K562 (cell line): ENCODE measurements around the gene SRGAP2B. TPM values are rescaled to one million over a fixed set of nuclear protein-coding genes. Genes with fewer than 3 reads are reported as not detected.
"Not testable (repeated sequence)": the region's sequence is repeated elsewhere in the genome, so short reads cannot be mapped to it uniquely, and the experiment has no call there.

ENCODE experiments used
- ATAC-seq: fragments of 200-7000 bp; cut with Tn5 transposase; 3 replicates; pipeline ENCODE4 v1.9.1; 2020; ENCODE audit warnings: moderate library complexity
- BruUV-seq: library from RNA; stranded (reverse); fragments of 400-500 nt; replicated peaks from 2 replicates; lab custom pipeline; 2021; lab: Mats Ljungman, UMichigan
- CTCF ChIA-PET: fragments of 300-600 bp; formaldehyde crosslinking; extraction: SDS; loops from one replicate; lab custom pipeline; 2021; ENCODE audit warnings: low intra/inter-chr PET ratio; lab: Yijun Ruan, JAX
- POLR2A ChIA-PET: fragments of 300-600, 350-650 bp; sonication (Branson Sonifier 250); formaldehyde crosslinking; extraction: SDS; loops from one replicate; lab custom pipeline; 2021; ENCODE audit warnings: antibody characterized with exemption, inconsistent platforms; lab: Yijun Ruan, JAX
- DNase-seq, 4 experiments: peaks; one replicate each; pipeline versions ENCODE4 v3.0.0 to v3.0.0-alpha.2; 2011 to 2018; ENCODE audit warnings: low spot score in 3 of 4, mixed read lengths in 3 of 4; ENCODE audit errors: extremely low read depth in 1 of 4
- FAIRE-seq: peaks from 2 replicates; lab custom pipeline; 2011; peaks lifted over from hg19 to GRCh38; lab: Jason Lieb, UNC
- H2AFZ ChIP-seq: 2 replicates; pipeline ENCODE4 v1.6.0; 2011; ENCODE audit warnings: low read depth, low read length, control low read depth, inconsistent platforms
- H3K27ac ChIP-seq: fragments of 200-600 bp; 3 replicates; pipeline ENCODE4 v1.8.0; 2011; ENCODE audit warnings: low read depth, mild to moderate bottlenecking, control low read depth, inconsistent platforms, low read length, moderate library complexity, mixed read lengths; ENCODE audit errors: extremely low read depth
- H3K27me3 ChIP-seq, 2 experiments: fragments of 300-600 bp in 1 of 2; 2 replicates in 1 of 2; 3 replicates in 1 of 2; pipeline versions ENCODE4 v1.6.0 to v1.8.0; 2011; ENCODE audit warnings: inconsistent platforms in 2 of 2, low read length in 2 of 2, mild to moderate bottlenecking in 1 of 2, mixed read lengths in 1 of 2, moderate library complexity in 1 of 2; ENCODE audit not compliant: control insufficient read depth in 2 of 2, insufficient read depth in 2 of 2
- H3K36me3 ChIP-seq: fragments of 300-600 bp; 3 replicates; pipeline ENCODE4 v1.8.0; 2011; ENCODE audit warnings: mild to moderate bottlenecking, low read length, inconsistent platforms; ENCODE audit not compliant: control insufficient read depth, insufficient read depth
- H3K4me1 ChIP-seq, 2 experiments: fragments of 200-600 bp in 1 of 2; replicated peaks in 1 of 2; 2 replicates in 1 of 2; 3 replicates in 1 of 2; pipeline versions ENCODE4 v1.5.1 to v1.8.0; 2011; ENCODE audit warnings: inconsistent platforms in 2 of 2, low read length in 2 of 2, mild to moderate bottlenecking in 1 of 2, mixed read lengths in 1 of 2, moderate library complexity in 1 of 2; ENCODE audit not compliant: control insufficient read depth in 2 of 2, insufficient read depth in 2 of 2
- H3K4me2 ChIP-seq: 2 replicates; pipeline ENCODE4 v1.6.1; 2011; ENCODE audit warnings: low read length, control low read depth, inconsistent platforms, mixed read lengths; ENCODE audit not compliant: insufficient read depth
- H3K4me3 ChIP-seq: fragments of 200-600 bp; sonication (generic), shearing (Covaris generic); 2 replicates; pipeline ENCODE4 v1.5.1; 2016; ENCODE audit warnings: control low read depth, inconsistent platforms
- H3K79me2 ChIP-seq: fragments of 200-600 bp; 3 replicates; pipeline ENCODE4 v1.8.0; 2011; ENCODE audit warnings: low read length, inconsistent platforms; ENCODE audit not compliant: control insufficient read depth, insufficient read depth
- H3K9ac ChIP-seq, 2 experiments: 2 replicates each; pipeline versions ENCODE4 v1.6.0 to v1.6.1; 2011; ENCODE audit warnings: low read depth in 2 of 2, low read length in 2 of 2, control low read depth in 1 of 2, inconsistent platforms in 1 of 2, mild to moderate bottlenecking in 1 of 2, mixed read lengths in 1 of 2; ENCODE audit not compliant: insufficient read depth in 1 of 2
- H3K9me1 ChIP-seq: one replicate; pipeline ENCODE4 v1.6.0; 2011; ENCODE audit warnings: inconsistent platforms, mild to moderate bottlenecking, low read length, moderate library complexity; ENCODE audit not compliant: control insufficient read depth, insufficient read depth
- H3K9me3 ChIP-seq: replicated peaks from 2 replicates; pipeline ENCODE4 v1.5.1; 2011; ENCODE audit warnings: low read depth, low read length, inconsistent platforms; ENCODE audit not compliant: control insufficient read depth, insufficient read depth
- H4K20me1 ChIP-seq: replicated peaks from 2 replicates; pipeline ENCODE4 v1.6.1; 2011; ENCODE audit warnings: low read length, inconsistent platforms, mixed read lengths; ENCODE audit not compliant: control insufficient read depth, insufficient read depth
- WGBS: fragments of 100-300 bp; shearing (Covaris generic); methylation state at CpG from one replicate; pipeline ENCODE4 v1.1.6; 2016; ENCODE audit warnings: low coverage, mixed read lengths; ENCODE audit not compliant: insufficient coverage; ENCODE audit errors: missing lambda C conversion rate; 5-methylcytosine and 5-hydroxymethylcytosine counted together
- in situ Hi-C: fragments of 300-500 bp; cut with MboI; formaldehyde crosslinking; loops from 4 replicates; pipeline ENCODE4 v1.15.0; 2018; ENCODE audit warnings: inconsistent platforms, mixed read lengths
- intact Hi-C: fragments of 100-400 bp; cut with micrococcal nuclease; formaldehyde crosslinking; loops from 2 replicates; pipeline ENCODE4 v1.14.2; 2022
- polyA plus RNA-seq, 8 experiments: library from polyadenylated mRNA; depleted of rRNA in 4 of 8; stranded (reverse) in 5 of 8; unstranded in 3 of 8; fragments of >200 nt; fragmentation: Nextera tagmentation in 2 of 8; fragmentation: Illumina TruSeq in 1 of 8; extraction: Ambion mirVana in 2 of 8; extraction: Trizol in 1 of 8; gene quantifications; 2 replicates each; pipeline versions ENCODE4 v1.2.1 to v1.2.3, GENCODE V29; 2011 to 2014; ENCODE audit warnings: inconsistent platforms in 1 of 8, missing spikeins in 1 of 8
- total RNA-seq, 7 experiments: library from RNA; depleted of rRNA in 6 of 7; stranded (reverse); fragments of >200 nt in 6 of 7; fragmentation: Illumina TruSeq in 2 of 7; extraction: Trizol in 2 of 7; gene quantifications; 2 replicates each; pipeline versions ENCODE4 v1.2.1 to v1.2.3, GENCODE V29; 2011 to 2021; ENCODE audit warnings: low replicate concordance in 1 of 7

The SRGAP2B gene
- total and polyA plus RNA-seq, 9 of the 15 experiments (the other 6 are each of a cell fraction or from before 2014, with no cell fraction given), result 2.5 to 17.6 (median 4.0) TPM

DNA sequence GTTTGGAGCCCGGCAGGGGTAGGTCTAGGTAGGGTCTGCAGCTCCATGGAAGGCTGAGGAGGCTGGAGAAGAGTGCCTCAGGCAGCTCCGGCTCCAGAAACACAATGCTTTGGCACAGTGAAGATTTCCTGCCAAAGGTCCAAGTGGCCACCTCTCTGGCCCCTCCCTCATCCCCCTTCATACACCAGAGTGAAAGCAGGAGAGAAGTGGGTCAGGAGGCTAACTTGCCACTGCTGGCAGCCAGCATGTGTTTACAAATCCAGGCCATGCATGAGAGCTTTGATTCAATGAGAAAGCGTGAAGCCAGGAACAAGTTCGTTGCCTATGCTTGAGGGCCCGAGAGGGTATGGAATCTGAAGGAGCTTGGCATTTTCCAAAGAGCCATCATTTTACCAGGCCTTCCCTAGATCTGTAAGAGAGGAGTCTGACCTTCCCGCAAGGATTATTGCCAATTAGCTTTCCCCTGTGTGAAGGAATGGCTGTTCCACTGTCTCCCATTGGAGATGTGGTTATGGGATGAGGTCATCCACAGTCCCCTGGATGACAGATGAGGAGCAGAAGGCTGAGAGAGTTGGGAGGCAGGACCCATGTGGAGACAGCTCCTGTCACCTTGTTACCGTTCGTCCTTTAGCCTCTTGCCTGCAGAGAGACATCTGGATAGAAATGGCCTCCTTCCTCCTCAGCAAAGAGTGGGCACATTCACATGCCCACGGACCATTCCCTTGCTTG lies 201.3 kb downstream of the SRGAP2B start:
- H3K4me2 ChIP-seq, CTCF ChIA-PET, DNase-seq, H3K9me3 ChIP-seq, H3K27ac ChIP-seq, H3K9ac ChIP-seq, POLR2A ChIA-PET, ATAC-seq, in situ Hi-C loops, intact Hi-C loops, BruUV-seq, H3K36me3 ChIP-seq, H2AFZ ChIP-seq, H3K79me2 ChIP-seq, H4K20me1 ChIP-seq, H3K4me3 ChIP-seq, H3K27me3 ChIP-seq, FAIRE-seq, H3K4me1 ChIP-seq, H3K9me1 ChIP-seq: not testable (repeated sequence)
- 88% methylated on average over 3 of the region's 9 CpGs for WGBS

DNA sequence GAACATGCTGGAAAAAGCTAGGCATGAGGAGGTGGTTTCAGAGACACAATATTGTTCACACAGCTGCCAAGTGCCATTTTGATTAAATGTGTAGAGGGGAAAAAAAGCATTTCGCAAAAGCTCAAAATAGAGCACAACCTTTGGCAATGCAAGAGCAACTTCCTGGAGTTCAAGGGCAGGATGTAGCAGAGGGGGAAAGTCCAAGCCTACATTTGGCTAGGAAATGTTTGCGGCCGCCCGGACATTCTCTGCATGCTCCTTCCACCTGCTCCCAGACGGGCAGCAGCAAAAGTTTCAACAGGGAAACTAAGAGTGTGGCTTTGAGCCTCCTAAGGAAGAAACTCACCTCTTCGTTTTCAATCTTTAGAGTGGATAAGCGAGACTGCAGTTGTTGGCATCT lies 202.1 kb downstream of the SRGAP2B start:
- POLR2A ChIA-PET, FAIRE-seq, CTCF ChIA-PET, H3K79me2 ChIP-seq, H3K9me1 ChIP-seq, H3K27me3 ChIP-seq, H3K4me1 ChIP-seq, H3K9me3 ChIP-seq, H2AFZ ChIP-seq, H3K27ac ChIP-seq, intact Hi-C loops, H3K4me2 ChIP-seq, H4K20me1 ChIP-seq, in situ Hi-C loops, BruUV-seq, ATAC-seq, DNase-seq, H3K36me3 ChIP-seq, H3K4me3 ChIP-seq, H3K9ac ChIP-seq: not testable (repeated sequence)
- WGBS, result no CpG with 5 or more reads among the region's 7 CpGs

DNA sequence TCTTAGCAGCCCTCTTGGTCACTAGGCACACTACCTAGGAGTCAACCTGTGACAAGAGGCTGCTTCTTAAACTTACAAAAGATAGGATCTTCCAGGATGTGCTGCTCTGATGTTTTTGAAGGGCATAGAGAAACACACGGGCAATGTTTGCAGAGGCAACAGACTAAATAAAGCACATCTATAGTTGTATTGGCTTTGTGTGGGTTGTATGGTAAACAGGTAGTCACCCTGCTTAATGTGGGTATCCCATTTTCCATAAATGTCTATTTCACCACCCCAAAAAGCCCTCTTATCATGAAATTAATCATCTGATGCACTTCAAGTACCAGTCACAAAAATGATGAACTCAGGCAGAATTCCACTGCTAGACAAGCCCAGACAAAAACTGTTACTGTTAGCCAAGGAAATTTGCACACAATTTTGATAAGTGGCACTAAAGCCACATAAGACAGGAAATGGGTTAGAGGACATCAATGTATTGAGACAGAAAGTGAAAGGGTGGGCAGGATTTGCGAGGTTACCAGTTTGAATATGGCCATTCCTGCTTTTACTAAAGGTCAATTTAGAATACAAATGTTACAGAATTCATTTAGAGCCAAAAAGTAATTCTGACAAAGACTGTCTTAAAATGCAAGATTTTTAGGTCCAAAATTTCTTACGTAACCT lies 205.5 kb downstream of the SRGAP2B start:
- FAIRE-seq, H4K20me1 ChIP-seq, DNase-seq, POLR2A ChIA-PET, H3K9me3 ChIP-seq, ATAC-seq, BruUV-seq, H2AFZ ChIP-seq, H3K4me1 ChIP-seq, H3K9me1 ChIP-seq, intact Hi-C loops, H3K4me2 ChIP-seq, H3K27ac ChIP-seq, H3K4me3 ChIP-seq, H3K9ac ChIP-seq, H3K27me3 ChIP-seq, H3K79me2 ChIP-seq, CTCF ChIA-PET, H3K36me3 ChIP-seq, in situ Hi-C loops: not testable (repeated sequence)
- WGBS, result no CpG with 5 or more reads among the region's 3 CpGs
